CD4-positive, alpha-beta T cell (primary cell): ENCODE results near the gene VSIG4. TPM values are rescaled to one million over a fixed set of nuclear protein-coding genes. Genes with fewer than 3 reads are reported as not detected.

Experiments
- ATAC-seq: fragments of 200-7000 bp; cut with Tn5 transposase; one replicate; pipeline ENCODE4 v1.10.0; 2022; ENCODE audit warnings: mild to moderate bottlenecking; ENCODE audit not compliant: poor library complexity
- CTCF ChIA-PET: fragments of 350-600 bp; sonication (Branson Sonifier 250); formaldehyde crosslinking; loops from one replicate; lab custom pipeline; 2021; ENCODE audit warnings: antibody characterized with exemption, inconsistent platforms; lab: Charles Lee
- POLR2A ChIA-PET: fragments of 350-600 bp; sonication (Branson Sonifier 250); formaldehyde crosslinking; loops from one replicate; lab custom pipeline; 2021; ENCODE audit warnings: antibody characterized with exemption, inconsistent platforms; lab: Charles Lee
- DNase-seq, 14 experiments: peaks; one replicate each; pipeline ENCODE4 v3.0.0-alpha.2; 2013 to 2020; ENCODE audit warnings: mixed read lengths in 2 of 14
- H3K27ac ChIP-seq, 2 donors: one replicate each; pipeline versions ENCODE4 v1.5.1 to v1.7.0; 2013; ENCODE audit warnings: low read length in 2 of 2, low read depth in 1 of 2, mild to moderate bottlenecking in 1 of 2
- H3K27me3 ChIP-seq, 2 experiments: 1 replicate in 1 of 2; 2 replicates in 1 of 2; pipeline versions ENCODE4 v1.6.1 to v1.7.0; 2013; ENCODE audit warnings: low read length in 2 of 2, control low read depth in 1 of 2, mild to moderate bottlenecking in 1 of 2, moderate library complexity in 1 of 2; ENCODE audit not compliant: insufficient read depth in 2 of 2, control insufficient read depth in 1 of 2
- H3K36me3 ChIP-seq: one replicate; pipeline ENCODE4 v1.6.1; 2013; ENCODE audit warnings: low read length, control low read depth; ENCODE audit not compliant: insufficient read depth
- H3K4me1 ChIP-seq: one replicate; pipeline ENCODE4 v1.6.1; 2013; ENCODE audit warnings: low read length, control low read depth; ENCODE audit not compliant: insufficient read depth
- H3K4me3 ChIP-seq: one replicate; pipeline ENCODE4 v1.5.1; 2013; ENCODE audit warnings: mild to moderate bottlenecking, low read length, moderate library complexity
- H3K9me3 ChIP-seq, 2 experiments: 1 replicate in 1 of 2; 2 replicates in 1 of 2; pipeline versions ENCODE4 v1.6.1 to v1.7.0; 2013; ENCODE audit warnings: low read length in 2 of 2, mild to moderate bottlenecking in 2 of 2, control low read depth in 1 of 2, moderate library complexity in 1 of 2; ENCODE audit not compliant: control insufficient read depth in 1 of 2, insufficient read depth in 1 of 2
- H3K27ac Mint-ChIP-seq: one replicate; pipeline ENCODE4 v1.8.0; 2020; ENCODE audit warnings: mixed read lengths
- H3K27me3 Mint-ChIP-seq: one replicate; pipeline ENCODE4 v1.8.0; 2021; ENCODE audit warnings: mixed read lengths
- H3K36me3 Mint-ChIP-seq: one replicate; pipeline ENCODE4 v1.8.0; 2021; ENCODE audit warnings: low read depth, mixed read lengths
- H3K4me1 Mint-ChIP-seq: one replicate; pipeline ENCODE4 v1.8.0; 2021; ENCODE audit warnings: low read depth, mixed read lengths
- H3K4me3 Mint-ChIP-seq: one replicate; pipeline ENCODE4 v1.8.0; 2020; ENCODE audit warnings: mild to moderate bottlenecking, mixed read lengths
- H3K9me3 Mint-ChIP-seq: one replicate; pipeline ENCODE4 v1.8.0; 2020; ENCODE audit warnings: mixed read lengths
- intact Hi-C, 2 experiments: fragments of 100-400 bp; cut with DNase I in 1 of 2; cut with micrococcal nuclease in 1 of 2; formaldehyde crosslinking; loops; one replicate each; pipeline versions ENCODE4 v1.15.1 to v1.9.0; 2023 to 2025; cut with DNase I, micrococcal nuclease
- total RNA-seq, 174 experiments: library from RNA in 2 of 174; stranded (reverse) in 2 of 174; gene quantifications; one replicate each; pipeline ENCODE4 v1.2.3 and lab custom pipeline; 2021 to 2026
- TF ChIP-seq, protein P1 (sequence below): fragments of 200-600 bp; IDR thresholded peaks from one replicate; pipeline ENCODE4 v1.8.0; 2022; ENCODE audit warnings: antibody characterized with exemption, mild to moderate bottlenecking

The VSIG4 gene
- total RNA-seq, 2 experiments from 2014 or later = 0.11 TPM; not detected in 1

DNA sequence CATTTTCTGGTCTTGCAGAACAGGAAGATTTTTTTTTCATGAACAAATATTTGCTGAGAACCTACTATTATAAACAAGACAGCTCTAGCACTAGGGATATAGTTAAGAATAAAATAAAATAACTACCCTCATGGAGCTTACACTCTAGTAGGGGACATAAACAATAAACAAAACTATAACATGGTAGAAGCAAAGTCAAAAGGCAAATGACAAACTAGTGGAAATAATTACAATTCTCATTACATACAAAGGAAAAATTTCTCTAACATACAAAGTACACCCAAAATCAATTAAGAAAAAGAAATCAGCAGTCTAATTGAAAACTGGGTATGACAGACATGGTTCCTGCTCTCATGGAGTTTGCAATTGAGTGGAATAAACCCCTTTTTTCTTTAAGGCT is 32.0 kb downstream of the VSIG4 start:
- Histone ChIP-seq H3K4me1 (peaks cover 43% of the 10 kb centered on the region), H3K9me3 (no peaks in the 10 kb centered on the region), H3K36me3 (no peaks in the 10 kb centered on the region), H3K27me3 (no peaks in the 10 kb centered on the region), H3K4me3 (no peak overlapping the region), H3K27ac (no peak overlapping the region)
- H3K27ac Mint-ChIP-seq = no peak overlapping the region
- no peaks in the 10 kb centered on the region for H3K36me3 Mint-ChIP-seq
- no peaks in the 10 kb centered on the region for H3K27me3 Mint-ChIP-seq
- peaks cover 67% of the 10 kb centered on the region for H3K4me1 Mint-ChIP-seq
- H3K4me3 Mint-ChIP-seq = no peak overlapping the region
- intact Hi-C loops = no loop called here
- DNase-seq = no peak
- ChIA-PET POLR2A (no interaction called here), CTCF (no interaction called here)
- no peaks in the 10 kb centered on the region for H3K9me3 Mint-ChIP-seq
- ATAC-seq = no peak
- TF ChIP-seq, protein P1, sequence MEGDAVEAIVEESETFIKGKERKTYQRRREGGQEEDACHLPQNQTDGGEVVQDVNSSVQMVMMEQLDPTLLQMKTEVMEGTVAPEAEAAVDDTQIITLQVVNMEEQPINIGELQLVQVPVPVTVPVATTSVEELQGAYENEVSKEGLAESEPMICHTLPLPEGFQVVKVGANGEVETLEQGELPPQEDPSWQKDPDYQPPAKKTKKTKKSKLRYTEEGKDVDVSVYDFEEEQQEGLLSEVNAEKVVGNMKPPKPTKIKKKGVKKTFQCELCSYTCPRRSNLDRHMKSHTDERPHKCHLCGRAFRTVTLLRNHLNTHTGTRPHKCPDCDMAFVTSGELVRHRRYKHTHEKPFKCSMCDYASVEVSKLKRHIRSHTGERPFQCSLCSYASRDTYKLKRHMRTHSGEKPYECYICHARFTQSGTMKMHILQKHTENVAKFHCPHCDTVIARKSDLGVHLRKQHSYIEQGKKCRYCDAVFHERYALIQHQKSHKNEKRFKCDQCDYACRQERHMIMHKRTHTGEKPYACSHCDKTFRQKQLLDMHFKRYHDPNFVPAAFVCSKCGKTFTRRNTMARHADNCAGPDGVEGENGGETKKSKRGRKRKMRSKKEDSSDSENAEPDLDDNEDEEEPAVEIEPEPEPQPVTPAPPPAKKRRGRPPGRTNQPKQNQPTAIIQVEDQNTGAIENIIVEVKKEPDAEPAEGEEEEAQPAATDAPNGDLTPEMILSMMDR = no peak

DNA sequence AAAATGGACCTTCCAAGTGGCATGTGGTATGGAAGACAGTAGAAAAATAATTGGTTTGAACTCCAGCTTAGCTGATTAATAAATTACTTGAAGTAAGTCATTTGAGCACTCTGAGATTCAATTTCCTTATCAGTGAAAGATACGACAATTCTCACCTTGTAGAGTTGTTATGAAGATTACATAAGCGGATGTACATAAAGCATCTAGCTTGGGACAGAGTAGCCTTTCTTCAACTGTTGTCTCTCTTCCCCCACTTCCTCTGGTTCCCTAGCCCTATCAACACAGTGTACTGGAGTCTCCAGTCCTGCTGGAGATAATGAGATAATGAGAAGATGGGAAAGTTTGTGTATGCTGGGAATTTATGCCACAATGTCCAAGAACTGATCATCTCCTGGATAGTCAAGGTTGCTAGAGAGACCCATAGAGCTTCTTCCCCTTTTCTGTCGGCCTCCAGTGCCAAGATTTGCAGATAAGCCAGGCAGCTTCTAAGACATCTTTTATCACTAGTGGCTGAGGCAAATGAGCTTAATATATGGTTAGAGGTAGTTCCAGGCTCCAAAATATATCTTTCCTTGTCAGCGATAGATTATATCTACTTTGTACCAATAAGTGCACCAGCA is 33.9 kb downstream of the VSIG4 start:
- Histone ChIP-seq H3K27ac (peak overlapping the region; percentile 22 to 60), H3K27me3 (no peaks in the 10 kb centered on the region), H3K36me3 (no peaks in the 10 kb centered on the region), H3K4me1 (peaks cover 46% of the 10 kb centered on the region), H3K4me3 (no peak overlapping the region), H3K9me3 (no peaks in the 10 kb centered on the region)
- ChIA-PET POLR2A (interaction anchor here (0.8 to 1.7 kb wide), 4 partner anchors 9 to 19 kb away, joined by 3 to 6 read pairs (median 4); no protein-coding TSS in a partner anchor), CTCF (no interaction called here)
- H3K4me1 Mint-ChIP-seq = peaks cover 73% of the 10 kb centered on the region
- H3K4me3 Mint-ChIP-seq = peak overlapping the region; percentile 57
- no peaks in the 10 kb centered on the region for H3K27me3 Mint-ChIP-seq
- DNase-seq = no peak
- H3K27ac Mint-ChIP-seq = peak overlapping the region; percentile 81
- H3K36me3 Mint-ChIP-seq = no peaks in the 10 kb centered on the region
- H3K9me3 Mint-ChIP-seq = no peaks in the 10 kb centered on the region
- TF ChIP-seq, protein P1 = no peak
- intact Hi-C loops = no loop called here
- ATAC-seq = peak; percentile 17

DNA sequence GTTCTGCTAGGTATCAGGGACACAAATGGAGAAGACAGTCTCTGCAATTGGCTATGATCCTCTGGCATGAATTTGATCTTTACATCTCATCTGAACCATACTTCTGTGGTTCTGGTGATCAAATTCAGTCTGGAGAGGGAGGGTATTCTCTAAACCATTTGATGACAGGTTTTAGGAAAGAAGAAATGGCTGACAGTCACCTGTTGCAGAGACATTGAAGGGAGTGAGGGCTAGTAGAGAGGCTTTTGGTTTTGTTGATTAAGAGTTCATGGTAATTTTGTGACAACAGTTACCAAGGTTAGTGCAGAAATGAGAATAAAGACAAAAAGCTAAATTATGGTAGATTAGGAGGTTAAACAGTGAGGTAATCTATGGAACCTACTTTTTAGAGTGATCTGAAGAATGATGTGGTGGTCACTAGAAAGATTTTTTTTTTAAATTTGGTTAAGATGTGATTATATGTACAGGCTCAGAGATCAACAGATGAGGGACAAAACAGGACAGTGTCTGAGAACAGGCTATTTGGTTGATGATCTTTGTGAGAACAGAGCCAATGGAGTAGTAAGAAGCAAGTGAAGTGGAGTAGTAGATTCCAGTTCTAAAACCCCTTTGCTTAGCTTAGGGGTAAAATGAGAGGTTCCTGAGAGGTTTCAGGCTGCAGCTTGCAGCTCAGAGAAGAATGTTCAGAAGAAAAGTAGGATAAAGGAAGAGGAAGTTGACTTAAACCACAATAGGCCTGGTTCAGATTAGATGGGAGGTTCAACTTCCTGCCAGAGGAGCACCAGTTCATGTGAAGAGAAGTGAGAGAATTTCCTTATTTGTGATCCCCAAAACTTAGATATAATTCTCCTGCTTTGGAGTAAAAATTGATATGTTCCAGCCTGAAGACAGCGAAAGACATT is 34.7 kb downstream of the VSIG4 start:
- Histone ChIP-seq H3K27me3 (no peaks in the 10 kb centered on the region), H3K9me3 (no peaks in the 10 kb centered on the region), H3K4me3 (no peak overlapping the region), H3K27ac (peak overlapping the region; percentile 22 to 30), H3K36me3 (no peaks in the 10 kb centered on the region), H3K4me1 (peaks cover 46% of the 10 kb centered on the region)
- H3K27ac Mint-ChIP-seq = peak overlapping the region; percentile 81
- intact Hi-C loops = no loop called here
- H3K27me3 Mint-ChIP-seq = no peaks in the 10 kb centered on the region
- TF ChIP-seq, protein P1 = no peak
- H3K9me3 Mint-ChIP-seq = no peaks in the 10 kb centered on the region
- H3K36me3 Mint-ChIP-seq = no peaks in the 10 kb centered on the region
- peak overlapping the region; percentile 57 for H3K4me3 Mint-ChIP-seq
- DNase-seq (peak in 4 of 14 experiments; percentile 9 to 55 (median 27)), ATAC-seq (peak; percentile 57)
- CTCF ChIA-PET = no interaction called here
- POLR2A ChIA-PET = interaction anchor here (0.9 to 1.9 kb wide), 4 partner anchors 9 to 20 kb away, joined by 3 to 8 read pairs (median 5); no protein-coding TSS in a partner anchor
- peaks cover 73% of the 10 kb centered on the region for H3K4me1 Mint-ChIP-seq
